Stromal cell of bone marrow (primary cell): Measurements from ENCODE around the gene GCLC.
A peak's percentile ranks its signal among the peaks of the same experiment; 100 is the strongest.

Experiments
- DNase-seq: peaks from one replicate; pipeline ENCODE4 v3.0.0-alpha.2; 2012; ENCODE audit warnings: low read depth

GCLC gene

GRCh38 chr6:53524455-53524815, 20.5 kb downstream of the GCLC start:
- DNase-seq, result peak; percentile 19

DNA sequence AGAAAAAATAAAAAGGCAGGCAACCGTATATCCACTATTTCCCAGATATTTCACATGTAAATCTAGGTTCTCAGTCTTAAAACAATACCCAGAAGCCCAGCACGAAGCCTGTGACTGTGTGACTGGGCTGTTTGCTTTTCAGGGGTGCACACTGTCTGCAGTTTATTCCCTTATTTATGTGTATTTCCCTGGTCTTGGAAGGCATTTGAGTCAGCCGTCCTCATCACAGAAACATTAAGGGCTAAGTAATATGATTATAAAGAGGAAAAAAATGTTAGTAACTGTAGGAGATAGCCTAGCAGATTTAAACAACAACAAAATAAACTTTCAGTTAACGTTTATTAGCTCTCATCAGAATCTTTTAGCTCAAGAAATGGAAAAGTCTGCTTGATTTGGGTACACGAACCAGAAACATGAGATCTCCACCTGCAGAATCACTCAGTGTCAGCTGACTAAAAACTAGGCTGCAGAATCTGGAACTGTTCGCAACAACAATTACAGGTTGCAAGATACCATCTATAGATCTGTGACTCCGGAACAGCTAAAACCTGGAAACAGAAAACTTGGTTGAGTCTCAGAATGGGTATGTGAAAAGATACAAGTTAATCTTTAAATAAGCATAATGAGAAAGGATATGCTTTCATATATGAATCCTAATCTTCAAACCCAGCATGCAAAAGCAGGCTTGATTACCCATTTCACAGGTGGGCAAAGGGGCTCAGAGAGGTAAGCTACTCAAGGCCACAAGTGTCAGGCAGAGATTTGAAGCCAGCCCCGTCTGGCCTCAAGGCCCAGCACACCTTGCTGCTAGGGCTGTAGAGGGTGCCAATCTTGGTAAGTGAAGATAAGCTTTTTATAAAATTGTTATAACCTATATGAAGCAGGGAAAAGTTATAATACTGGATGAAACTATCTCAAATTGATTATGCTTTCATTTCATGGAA, 21.1 kb downstream of the GCLC start:
- DNase-seq, result no peak

DNA sequence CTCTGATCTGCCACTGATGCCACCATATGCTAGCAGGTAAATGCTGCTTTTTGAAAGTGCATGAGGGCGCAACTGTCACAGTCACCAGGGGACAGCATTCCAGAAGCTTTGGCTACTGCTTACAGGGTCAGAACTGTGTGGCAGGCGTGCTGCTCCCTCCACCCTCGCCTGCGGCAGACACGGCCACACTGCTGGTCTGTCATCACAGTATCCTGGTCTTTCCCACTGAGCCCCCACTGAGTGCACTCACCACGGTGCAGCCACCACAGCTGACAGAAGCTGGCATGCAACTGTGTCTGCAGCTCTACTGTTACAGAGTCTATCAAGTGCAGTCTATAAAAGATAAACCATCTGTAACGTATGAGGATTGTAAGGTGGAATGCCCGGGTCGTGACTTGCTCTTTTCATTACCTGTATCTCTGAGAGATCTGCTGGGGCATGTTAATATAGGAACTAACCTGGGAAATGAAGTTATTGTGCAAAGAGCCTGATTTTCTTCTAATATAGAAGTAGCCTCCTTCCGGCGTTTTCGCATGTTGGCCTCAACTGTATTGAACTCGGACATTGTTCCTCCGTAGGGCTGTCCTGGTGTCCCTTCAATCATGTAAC, 24.5 kb downstream of the GCLC start:
- no peak for DNase-seq

DNA sequence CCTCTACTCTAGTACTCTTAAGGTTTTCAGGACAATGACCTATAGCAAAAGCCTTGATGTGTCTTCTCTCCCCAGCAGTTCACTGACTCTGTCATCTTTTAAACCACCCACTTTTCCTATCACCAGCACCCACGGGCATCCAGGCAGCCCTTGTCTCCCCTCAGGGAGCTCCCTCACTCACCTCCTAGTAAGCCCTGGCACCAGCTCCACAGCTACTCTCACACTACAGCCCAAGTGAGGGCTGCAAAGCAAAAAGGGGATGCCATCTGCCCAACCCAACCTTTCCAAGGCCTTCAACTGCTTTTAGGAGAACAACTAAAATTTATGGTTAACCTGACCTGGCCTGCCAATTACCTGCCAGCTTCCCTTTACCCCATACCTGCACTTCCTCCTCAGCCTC, 26.0 kb downstream of the GCLC start:
- no peak for DNase-seq

GRCh38 chr6:53517021-53517420, 27.9 kb downstream of the GCLC start:
- no peak for DNase-seq

DNA sequence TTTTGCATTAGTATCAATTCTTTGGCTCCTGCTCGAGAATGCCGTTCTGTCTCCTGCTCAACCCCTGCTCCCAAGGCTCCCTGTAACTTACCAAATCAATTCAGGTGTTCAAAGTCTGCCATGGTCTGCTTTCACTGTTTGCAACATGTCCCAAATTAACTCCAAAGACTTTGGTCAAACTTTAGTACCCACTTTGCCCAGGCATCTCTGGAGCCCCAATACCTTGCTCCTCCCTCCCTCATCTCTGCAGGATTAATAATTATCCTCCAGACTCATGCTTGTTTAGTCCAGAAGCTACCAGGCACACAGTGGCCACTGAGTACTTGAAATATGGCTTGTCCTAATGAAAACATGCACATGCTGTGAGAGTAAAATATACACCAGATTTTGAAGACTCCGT, 30.2 kb downstream of the GCLC start:
- no peak for DNase-seq

DNA sequence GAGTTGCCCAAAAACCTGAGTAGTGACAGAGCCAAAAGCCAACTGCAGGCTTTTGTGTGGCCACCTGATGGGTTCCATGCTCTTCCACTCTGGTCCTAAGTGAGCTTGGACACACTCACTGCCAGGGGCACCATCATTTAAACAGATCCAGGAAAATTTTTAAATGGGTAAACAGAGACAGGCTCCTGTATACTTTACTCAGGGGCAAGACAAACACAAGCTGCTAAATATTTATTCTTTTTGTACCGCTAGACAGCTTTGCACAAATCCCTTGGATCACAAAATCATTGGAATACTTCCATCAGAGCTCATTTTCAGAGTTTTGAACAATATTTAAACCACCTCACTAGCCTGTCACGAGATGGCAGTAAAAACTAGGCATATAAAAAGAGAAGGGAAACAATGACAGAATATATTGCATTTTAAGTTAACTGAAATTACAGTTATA, 31.4 kb downstream of the GCLC start:
- DNase-seq, result no peak

- DNase-seq, result no peak
Observed at GRCh38 chr6:53513056-53513455, 31.8 kb downstream of the GCLC start.

DNA sequence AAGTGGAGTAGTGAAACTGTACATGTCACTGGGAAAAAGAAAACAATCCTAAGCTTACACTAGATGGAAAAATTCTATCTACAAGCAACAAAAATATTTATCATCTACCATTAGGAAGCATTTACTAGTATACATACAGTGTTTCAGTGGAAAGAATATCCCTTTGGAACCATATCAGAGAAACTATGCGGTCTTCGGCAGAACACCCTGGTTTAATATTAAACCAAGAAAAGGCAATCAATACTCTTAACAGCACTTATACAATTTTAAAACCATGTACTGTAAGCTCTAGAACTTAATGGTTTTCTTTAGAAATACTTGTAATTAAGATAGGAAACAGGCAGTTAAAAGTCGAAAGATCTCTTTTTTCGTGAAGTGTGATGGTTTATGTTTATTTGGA, 32.3 kb downstream of the GCLC start:
- no peak for DNase-seq

DNA sequence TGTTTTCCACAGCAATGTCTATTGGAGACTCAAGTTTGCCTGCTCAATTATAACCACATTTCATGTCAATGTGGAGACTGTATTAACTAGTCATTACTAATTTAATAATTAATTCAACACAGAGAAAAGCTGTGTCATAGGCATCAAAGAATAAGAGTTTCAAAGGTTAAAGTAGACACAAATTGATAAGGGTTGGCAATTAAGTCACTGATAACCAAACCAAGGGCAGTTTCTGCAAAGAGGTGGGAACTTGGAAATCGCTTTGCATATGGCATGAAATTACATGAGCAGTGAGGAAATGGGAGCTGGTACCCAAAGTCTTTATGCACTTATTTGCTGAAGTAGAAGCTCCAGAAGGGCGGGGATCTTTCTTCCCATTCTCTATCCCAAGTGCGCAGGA, 34.2 kb downstream of the GCLC start:
- DNase-seq, result no peak

- DNase-seq, result no peak
Observed at GRCh38 chr6:53506872-53507271, 38.0 kb downstream of the GCLC start.

DNA sequence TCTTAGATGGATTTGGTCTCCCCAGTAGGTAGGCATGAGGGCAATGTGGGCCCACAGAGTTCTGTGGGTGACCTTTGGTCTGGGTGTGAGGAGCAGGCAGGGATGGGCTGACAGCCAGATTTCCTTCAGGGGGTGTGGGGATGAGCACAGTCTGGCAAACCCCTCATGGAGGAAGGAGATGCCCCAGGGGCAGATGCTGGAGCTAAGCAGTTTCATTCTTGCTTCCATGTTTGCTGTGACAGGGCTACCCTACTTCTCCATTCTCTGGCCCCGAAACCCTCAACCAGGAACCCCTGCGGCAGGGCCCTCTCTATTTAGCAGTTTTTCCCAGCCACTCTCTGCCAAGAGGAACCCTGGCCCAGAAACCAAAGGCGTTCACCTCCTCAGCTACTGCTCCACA, 40.4 kb downstream of the GCLC start:
- no peak for DNase-seq

DNA sequence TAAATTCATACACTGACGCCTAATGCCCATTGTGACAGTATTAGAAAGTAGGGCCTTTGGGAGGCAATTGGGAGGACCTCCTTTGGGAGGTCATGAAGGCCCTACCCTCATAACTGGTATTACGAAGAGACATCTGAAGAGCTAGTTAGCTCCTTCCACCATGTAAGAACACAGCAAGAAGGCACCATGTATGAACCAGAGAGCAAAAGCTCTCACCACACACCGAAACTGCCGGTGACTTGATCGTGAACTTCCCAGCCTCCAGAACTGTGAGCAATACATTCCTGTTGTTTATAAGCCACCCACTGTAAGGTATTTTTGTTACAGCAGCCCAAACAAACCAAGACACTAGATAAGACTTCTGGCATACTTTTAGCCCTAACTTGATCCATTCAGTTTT, 41.8 kb downstream of the GCLC start:
- DNase-seq, result no peak

DNA sequence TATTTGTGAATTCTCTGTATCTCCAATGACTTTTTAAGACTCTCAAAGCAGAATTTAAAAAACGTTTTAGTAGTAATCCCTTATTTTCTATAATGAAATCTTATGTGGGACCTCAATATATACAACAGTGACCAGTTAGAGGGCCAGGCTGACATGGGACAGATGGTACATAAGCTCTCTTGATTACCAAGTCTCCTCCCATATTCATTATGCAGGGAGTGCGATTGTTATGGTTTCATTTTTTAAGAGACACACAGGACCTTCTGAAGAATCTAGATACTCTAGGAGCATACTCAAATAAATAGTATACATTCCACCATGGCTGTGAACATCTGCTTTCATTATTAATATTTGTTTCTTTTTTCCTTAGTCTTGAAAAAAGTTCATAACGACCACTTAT, 43.5 kb downstream of the GCLC start:
- DNase-seq, result no peak

DNA sequence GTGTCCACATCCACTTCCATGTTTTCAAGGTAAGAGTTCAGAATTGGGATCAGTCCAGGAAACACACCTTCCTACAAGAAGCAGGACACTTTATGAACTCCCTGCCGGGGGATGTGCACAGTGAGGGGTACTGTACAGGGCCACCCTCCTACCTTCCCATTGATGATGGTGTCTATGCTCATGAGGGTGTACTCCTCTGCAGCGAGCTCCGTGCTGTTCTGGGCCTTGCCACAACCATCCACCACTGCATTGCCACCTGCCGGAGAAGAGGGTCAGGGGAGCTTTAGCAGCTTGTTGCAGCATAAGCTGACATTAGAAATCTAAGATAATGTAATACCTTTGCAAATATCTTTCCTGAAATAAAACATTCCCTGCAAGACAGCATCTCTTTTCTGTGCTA, 44.8 kb downstream of the GCLC start:
- no peak for DNase-seq

- DNase-seq, result no peak
Observed at GRCh38 chr6:53499094-53499493, 45.8 kb downstream of the GCLC start.

- no peak for DNase-seq
Observed at GRCh38 chr6:53498649-53499048, 46.3 kb downstream of the GCLC start.

DNA sequence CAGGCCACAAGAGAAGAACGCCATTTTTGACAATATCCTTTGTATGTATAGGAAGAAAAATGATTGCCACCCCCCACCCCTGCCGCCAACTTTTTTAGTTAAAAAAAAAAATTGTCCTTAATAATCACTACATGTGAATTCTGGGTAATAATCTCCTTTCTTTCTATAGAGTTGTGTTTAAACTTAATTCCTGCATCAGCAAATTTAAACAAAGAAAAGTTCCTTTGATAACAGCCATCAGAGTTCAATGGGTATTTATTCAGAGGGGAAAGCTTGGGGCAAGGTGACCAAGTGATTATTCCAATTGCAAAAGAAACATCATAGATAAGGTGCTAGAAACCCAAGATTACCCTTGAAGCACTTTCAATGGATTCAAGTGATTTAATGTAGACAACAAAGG, 47.0 kb downstream of the GCLC start:
- no peak for DNase-seq

GRCh38 chr6:53496797-53497375, 48.0 kb downstream of the GCLC start:
- DNase-seq, result peak; percentile 28

DNA sequence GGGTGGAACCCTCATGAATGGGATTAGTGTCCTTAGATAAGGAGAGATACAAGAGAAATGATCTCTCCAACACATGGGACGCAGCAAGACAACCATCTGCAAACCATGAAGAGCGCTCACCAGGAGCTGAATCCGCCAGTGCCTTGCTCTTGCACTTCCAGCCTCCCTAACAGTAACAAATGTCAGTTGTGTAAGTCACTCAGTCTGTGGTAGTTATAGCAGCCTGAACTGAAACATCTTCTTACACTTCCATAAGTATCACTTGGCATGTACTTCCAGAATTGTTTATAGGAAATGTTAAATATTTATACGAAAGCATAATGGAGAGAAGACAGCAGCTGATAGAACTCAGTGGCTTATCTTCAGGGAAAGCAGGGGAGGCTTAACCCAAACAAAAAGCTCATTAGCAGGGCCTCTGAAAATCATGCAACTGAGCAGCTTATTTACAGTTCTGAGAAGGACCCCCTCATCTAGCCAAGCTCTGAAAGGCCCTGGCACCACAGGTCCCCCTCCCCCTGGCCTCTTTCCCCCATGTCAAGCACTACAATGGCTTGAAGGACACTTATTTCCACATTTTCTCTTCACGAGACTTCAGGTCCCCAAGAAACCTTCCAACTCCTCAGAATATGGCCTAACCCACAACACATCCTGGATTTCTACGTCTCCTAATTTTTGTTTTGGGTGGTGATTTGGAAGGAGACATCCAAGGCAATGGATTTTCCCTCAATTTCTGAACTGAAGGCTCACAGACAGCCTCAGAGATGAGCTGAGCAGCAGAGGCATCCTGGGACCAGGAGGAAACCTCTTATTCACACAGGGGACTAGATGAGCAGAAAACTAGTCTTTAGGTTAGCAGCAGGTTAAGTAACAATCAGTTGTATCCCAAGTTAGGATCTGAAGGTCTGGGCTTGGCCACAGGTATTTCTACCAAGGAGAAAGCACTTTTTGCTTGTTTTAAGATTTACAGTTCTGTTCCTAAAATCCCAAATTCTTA, 49.1 kb downstream of the GCLC start:
- no peak for DNase-seq

- DNase-seq, result no peak
Observed at GRCh38 chr6:53494076-53494475, 50.8 kb downstream of the GCLC start.

GRCh38 chr6:53493635-53494025, 51.3 kb downstream of the GCLC start:
- DNase-seq, result no peak
